Measurements from ENCODE around the gene MED1.
"Not testable (repeated sequence)": the region's sequence is repeated elsewhere in the genome, so short reads cannot be mapped to it uniquely, and the experiment has no call there.

Gene MED1

GRCh38 chr17:39429600-39429999 is 21.5 kb downstream of the MED1 start:
- DNase-seq: no peak

DNA sequence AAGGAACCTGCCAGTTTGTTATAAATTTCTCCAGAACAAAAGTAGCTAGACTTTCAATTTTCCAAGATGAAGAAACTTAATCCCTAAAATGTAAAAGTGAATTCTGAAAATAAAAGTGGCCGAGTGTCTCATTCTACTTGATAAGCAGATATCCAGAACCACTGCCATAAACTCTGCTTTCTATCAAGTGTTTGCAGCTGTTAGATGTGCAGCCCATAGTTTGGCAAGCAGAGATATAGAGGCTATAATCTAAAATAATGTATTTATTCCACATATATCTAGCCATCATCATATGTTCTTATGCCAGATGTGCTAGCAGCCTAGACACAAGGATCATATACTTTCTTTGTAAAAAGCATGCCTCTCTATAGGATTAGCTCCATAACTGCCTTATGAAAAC is 34.9 kb downstream of the MED1 start:
- no peak for DNase-seq

- DNase-seq: no peak
These were observed 40.8 kb downstream of the MED1 start for GRCh38 chr17:39410279-39410678.

- no peak for DNase-seq
These were observed 42.7 kb downstream of the MED1 start for GRCh38 chr17:39408360-39408759.

DNA sequence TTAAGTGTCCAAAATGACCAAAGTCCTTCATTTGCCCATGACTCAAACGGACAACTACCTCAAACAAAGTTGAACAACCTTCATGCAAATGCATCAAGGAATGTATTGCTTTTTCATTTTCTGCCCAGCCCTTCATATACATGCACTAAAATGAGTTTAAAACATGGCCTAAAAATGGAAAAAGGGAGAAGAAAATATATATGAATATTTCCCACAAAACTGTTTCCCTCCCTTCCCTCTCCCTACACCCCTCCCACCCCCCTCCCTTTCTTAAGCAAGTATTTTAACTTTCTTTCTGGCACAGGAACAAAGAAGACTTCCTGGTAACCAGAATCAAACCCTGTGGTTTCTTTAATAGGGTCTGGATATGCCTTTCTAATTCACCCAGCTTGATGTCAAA is 44.1 kb downstream of the MED1 start:
- no peak for DNase-seq

DNA sequence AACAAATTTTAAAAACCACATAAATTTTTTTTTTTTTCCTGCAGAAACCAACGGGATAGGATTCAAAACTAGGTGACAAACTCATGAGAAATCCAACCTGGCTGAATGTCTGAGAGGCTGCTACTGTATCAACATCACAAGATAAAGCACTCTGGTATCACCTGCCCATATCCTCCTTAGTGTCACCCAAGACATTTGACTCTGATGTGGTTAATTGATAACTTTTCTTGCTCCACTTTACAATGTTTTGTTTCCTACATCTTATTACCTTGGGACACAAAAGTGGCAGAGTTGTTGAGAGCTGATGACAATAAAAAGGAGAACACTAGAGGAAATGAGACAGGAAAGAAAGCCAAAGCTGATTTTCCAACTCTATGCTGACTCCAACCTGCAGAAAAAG is 45.6 kb downstream of the MED1 start:
- no peak for DNase-seq

DNA sequence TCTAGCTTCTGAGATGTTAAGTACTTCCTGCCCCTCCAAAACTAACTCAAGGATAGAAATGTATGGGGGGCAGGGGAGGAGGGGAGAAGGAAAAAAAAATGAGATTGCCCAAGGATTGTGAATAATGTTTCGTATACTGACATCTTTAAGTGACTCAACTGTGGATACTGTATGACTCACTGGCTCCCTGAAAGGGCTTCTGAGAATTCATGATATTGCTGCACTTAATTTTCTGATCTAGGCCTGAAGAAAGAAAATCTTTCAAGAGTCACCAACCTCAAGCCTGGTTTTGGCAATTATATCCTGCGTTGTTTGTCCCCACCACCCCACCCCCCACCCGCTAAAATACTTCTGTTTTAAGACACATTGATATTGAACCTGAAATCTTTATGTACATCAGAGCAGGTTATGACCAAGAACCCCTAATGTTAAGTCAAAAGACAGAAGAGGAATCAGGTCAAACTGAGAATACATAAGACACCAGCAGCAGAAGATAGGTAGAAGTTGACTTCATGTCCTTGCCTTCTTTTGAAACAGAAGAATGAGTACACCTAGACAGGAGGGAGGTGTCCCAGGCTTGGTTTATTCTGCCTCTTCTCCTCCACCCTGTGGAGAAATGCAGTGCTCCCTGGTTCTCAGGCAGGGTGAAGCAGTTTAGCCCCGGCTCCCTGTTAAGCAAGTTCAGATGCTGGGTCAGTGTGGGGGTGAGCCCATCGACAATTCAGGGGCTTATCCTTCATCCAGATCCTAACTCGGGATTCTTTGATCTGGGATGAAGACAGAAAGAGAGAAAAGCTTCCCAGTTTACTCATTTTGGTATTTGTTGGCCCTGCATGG is 46.3 kb downstream of the MED1 start:
- no peak for DNase-seq

DNA sequence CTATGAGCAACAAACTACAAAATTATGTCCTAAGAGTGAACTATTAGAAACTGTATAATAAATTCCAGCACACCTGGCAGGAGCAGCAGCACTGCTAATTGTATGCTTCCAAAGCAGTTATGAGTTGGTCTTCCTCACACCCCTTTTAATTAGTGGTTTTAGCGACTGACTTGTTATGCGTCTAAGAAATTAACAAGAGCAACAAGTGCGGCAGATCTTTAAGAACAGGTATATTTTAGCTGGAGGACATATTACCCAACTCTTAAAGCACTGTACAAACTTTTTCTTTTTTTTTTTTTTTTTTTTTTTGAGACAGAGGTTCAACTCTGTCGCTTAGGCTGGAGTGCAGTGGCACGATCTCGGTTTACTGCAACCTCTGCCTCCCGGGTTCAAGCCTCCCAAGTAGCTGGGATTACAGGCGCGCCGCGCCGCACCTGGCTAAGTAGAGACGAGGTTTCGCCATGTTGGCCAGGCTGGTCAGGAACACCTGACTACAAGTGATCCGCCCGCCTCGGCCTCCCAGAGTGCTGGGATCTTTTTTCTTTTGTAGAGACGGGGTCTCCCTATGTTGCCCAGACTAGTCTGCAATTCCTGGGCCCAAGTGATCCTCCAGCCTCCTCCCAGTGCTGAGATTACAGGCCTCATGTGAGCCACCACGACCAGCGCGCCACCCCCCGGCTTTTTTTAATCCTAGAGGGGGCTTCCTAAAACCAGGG is 48.0 kb downstream of the MED1 start:
- DNase-seq: no peak

DNA sequence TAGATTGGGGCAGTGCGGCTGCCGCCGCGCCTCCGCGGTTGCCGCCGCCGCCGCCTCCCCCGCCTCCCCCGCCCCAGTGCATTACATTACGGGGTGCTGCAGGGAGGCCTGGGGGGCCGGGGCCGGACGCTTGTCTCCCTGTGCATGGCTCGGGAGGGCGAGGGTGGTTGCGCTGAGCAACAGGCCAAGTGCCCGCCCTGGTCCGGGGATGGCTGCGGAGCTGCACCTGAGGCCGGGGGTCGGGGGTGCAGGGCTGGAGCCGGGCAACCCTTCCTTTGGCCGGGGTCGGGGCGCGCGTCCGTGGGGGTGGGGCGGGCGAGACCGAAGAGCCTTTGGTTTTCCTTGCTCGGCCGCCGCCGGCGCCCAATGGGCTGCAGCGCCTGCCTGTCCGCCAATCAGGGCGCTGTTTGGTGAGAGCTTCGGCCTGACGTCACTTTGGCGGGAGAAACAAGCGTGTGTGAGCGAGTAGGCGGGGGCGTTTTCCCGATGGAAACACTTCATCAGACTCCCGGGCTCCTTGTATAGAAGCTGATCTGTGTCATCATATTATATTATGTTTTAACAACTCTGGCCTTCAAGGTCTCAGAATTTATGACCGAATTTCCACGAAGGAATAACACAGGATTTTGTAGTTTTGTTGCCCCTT is 48.7 kb downstream of the MED1 start:
- peak; percentile 74 to 75 for DNase-seq

- DNase-seq: peak; percentile 93 to 94
These were observed 49.4 kb downstream of the MED1 start, which contains the start of gene FBXL20 for GRCh38 chr17:39401412-39402243. Gene FBXL20 (minus strand): TSS chr17:39401626. CDS start chr17:39401402, 224 bp downstream.

GRCh38 chr17:39400547-39401411 is 50.3 kb downstream of the MED1 start:
- DNase-seq: no peak

DNA sequence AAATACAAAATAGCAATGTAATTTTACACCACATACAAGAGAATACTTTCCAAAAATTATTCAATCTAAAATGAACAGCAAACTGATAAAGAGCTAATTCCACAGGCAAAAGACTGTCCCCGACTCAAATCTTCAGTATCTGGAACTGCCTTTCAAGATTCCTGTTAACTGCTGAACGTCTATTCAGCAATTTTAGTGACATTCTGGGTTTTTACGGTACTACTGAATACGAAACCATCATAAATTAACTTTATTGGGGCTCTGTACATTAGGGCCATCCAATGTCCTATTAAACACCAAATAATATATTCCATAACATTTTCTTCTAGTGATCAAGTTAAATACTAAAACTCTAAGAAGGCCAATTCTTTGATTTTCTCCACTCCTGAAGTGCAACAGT is 51.3 kb downstream of the MED1 start:
- no peak for DNase-seq

- DNase-seq: no peak
These were observed 57.3 kb downstream of the MED1 start for GRCh38 chr17:39393736-39394135.

- no peak for DNase-seq
These were observed 59.6 kb downstream of the MED1 start for GRCh38 chr17:39391448-39391847.

GRCh38 chr17:39385040-39385439 is 66.0 kb downstream of the MED1 start:
- no peak for DNase-seq

DNA sequence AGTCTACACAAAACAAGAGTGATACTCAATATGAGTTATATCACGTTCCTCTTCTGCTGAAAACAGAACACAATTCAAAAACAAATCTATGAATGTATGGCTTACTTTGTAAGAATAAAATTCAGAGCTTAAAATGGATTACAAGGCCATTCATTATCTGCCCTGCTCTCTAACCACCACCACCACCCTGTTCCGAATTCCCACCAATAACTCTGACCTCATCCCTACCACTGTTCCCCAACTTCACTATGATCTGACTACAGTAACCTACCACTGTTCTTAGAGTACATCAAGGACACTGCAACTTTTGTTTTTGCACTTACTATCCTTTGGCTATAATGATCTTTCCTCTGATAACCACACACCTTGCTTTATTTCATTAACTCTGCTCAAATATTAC is 70.9 kb downstream of the MED1 start:
- no peak for DNase-seq

DNA sequence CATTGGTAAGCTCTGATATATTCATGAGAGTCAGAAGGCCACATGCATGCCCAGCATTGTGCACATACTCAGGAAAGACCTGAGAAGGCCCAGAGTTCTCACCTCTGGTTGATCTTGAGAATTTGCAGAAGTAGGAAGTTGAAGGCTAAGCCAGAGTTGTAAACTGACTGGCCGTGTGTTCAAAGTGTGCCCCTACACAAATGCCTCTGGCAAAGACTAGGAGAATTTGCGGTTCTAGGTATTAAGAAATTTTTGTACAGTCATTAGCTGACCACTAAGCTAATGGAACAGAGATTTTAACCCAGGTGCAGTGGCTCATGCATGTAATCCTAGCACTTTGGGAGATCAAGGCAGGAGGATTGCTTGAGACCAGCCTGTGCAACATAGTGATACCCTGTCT is 74.6 kb downstream of the MED1 start:
- DNase-seq: no peak

DNA sequence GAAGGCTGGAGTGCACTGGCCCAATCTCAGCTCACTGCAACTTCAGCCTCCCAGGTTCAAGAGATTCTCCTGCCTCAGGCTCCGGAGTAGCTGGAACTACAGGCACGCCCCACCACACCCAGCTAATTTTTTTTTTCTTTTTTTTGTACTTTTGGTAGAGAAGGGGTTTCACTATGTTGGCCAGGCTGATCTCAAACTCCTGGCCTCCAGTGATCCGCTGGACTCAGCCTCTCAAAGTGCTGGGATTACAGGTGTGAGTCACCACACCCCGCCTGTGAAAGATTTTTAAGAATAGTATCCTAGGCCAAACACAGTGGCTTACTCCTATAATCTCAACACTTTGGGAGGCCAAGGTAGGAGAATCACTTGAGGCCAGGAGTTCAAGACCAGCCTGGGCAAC is 83.3 kb downstream of the MED1 start:
- not testable (repeated sequence) for DNase-seq

DNA sequence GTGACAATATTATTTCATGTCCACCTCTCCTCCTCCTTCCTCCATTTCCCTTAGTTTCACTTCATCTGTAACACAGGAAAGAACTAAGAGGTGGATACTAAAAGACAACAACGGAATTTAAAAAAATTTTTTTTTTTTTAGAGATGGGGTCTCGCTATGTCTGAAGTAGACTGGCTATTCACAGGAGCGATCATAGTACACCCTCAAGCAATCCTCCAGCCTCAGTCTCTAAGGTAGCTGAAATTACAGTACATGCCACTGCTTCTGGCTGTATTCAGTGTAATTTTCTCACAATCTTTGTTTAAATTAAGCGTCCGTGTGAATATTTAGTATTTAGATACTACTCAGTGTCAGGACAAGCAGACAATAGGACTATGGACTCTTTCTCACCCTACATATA is 85.2 kb downstream of the MED1 start:
- no peak for DNase-seq

DNA sequence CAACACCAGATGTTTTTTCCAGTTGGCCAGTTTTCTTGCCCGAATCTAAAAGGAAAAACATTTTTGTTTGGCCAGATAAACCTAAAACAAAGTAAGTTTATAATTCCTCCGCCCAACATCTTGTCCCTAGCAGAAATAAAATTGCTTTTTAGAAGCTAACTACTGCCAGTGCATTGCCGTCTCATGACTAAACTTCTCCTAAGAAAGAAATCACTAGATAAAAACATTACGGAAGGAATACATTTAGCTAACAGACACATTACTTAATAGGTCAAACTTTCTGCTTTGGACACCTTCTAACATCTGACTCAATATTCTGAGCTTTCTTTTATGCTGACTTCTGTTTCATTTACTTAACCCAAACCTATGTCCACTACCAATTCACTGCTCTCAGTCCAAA is 85.8 kb downstream of the MED1 start:
- no peak for DNase-seq

DNA sequence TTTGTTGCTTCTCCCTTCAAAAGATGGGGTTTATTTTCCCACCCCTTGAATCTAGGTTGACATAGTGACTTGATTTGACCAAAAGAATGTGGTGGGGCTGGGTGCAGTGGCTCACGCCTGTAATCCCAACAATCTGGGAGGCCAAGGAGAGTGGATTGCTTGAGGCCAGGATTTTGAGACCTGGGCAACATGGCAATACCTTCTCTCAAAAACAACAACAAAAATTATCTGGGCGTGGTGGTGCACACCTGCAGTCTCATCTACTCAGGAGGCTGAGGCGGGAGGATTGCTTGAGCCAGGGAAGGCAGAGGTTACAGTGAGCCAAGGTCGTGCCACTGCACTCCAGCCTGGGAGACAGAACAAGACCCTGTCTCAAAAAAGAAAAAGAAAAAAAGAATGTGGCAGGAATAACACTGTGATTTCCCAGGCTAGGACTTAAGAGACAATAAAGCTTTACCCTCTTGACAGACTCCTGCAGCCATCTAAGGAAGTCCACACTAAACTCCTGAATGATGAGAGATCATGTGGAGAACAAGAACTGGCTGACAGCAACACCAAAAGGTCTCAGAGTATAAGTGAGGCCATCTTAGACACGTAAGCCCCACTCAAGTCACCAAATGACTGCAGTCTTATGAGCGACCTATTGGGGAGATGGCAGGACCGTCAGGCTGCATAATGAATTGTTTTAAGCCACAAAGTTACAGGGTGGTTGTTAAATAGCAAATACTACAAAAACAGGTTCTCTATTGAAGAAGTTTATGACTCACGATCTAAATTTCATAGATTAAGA is 86.6 kb downstream of the MED1 start:
- no peak for DNase-seq

All from activated CD4-positive, alpha-beta T cell treated with anti-CD3 and anti-CD28 coated beads, Interleukin-2, amount 50 U/mL, for 4 hours (primary cell).